ENCODE data around the gene ADGRA3.

DNA sequence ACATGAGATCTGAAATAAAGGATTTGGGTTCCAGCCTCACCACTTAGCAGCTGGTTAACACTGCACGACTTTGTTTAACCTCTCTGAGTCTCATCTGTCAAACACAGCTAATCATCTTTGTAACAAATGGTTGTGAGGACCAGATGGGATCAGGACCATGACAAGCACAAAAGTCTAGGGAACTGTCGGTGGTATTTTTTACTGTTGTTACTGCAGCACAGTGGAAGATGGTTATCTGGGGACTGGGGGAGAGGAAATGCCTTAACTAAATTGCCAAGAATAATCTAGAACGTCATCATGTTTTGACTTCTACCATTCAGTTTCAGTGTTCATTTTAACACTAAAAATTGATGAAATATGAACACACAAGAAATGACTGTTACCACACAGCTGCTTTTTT is 99.5 kb downstream of the ADGRA3 start:
- TF ChIP-seq, protein P1, sequence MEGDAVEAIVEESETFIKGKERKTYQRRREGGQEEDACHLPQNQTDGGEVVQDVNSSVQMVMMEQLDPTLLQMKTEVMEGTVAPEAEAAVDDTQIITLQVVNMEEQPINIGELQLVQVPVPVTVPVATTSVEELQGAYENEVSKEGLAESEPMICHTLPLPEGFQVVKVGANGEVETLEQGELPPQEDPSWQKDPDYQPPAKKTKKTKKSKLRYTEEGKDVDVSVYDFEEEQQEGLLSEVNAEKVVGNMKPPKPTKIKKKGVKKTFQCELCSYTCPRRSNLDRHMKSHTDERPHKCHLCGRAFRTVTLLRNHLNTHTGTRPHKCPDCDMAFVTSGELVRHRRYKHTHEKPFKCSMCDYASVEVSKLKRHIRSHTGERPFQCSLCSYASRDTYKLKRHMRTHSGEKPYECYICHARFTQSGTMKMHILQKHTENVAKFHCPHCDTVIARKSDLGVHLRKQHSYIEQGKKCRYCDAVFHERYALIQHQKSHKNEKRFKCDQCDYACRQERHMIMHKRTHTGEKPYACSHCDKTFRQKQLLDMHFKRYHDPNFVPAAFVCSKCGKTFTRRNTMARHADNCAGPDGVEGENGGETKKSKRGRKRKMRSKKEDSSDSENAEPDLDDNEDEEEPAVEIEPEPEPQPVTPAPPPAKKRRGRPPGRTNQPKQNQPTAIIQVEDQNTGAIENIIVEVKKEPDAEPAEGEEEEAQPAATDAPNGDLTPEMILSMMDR (IDR thresholded peaks at IDR 0.05; ENCODE audit: low read length) = no peak
- TF ChIP-seq EZH2 (optimal IDR thresholded peaks at IDR 0.05; ENCODE audit: low read depth, low read length) = no peak
